NCI-H2107 treated with DMSO at 0.1 percent for 48 hours (cell line): ENCODE measurements around the gene CCDC57.
A peak's percentile ranks its signal among the peaks of the same experiment; 100 is the strongest.

ENCODE experiments used
- DNase-seq: peaks from one replicate; lab custom pipeline; 2025; ENCODE audit not compliant: unreplicated experiment; lab: John Stamatoyannopoulos, UW

The CCDC57 gene

DNA sequence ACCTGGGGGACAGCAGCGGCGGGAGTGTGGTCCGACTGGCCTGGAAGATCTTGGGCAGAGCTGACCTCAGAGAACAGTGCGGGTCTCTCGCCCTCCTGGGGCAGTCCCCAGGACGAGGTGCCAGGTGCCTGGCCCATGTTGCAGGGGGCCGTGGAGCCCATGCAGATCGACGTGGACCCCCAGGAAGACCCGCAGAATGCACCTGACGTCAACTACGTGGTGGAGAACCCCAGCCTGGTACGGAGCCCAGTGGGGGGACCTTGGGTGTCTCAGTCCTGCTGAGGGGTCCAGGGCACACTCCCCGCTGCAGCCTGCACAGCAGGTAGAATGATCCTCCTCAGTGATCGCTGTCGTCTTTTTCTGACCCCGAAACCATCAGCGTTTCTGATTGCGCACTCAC, 159.5 kb downstream of the CCDC57 start:
- no peak for DNase-seq

DNA sequence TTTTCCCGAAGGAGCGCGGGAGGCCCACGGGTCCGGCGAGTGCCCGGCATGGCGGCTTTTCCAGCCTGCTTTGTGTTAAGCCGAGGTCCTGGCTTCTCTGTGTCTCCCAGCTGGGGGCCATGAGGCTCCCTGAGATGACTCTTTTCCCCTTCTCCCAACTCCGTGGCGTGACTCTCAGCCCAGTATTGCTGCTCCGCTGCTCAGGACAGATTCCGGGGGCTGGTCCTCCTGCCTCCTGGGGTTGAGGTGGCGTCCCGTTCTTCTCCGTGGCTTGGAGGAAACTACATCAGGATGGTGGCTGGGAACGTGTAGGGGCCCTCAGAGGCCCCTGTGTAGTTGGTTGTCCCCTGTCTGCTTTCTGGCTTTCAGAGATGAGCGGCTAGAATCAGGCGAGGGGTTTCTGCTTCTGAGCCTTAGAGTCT, 160.0 kb downstream of the CCDC57 start:
- no peak for DNase-seq

DNA sequence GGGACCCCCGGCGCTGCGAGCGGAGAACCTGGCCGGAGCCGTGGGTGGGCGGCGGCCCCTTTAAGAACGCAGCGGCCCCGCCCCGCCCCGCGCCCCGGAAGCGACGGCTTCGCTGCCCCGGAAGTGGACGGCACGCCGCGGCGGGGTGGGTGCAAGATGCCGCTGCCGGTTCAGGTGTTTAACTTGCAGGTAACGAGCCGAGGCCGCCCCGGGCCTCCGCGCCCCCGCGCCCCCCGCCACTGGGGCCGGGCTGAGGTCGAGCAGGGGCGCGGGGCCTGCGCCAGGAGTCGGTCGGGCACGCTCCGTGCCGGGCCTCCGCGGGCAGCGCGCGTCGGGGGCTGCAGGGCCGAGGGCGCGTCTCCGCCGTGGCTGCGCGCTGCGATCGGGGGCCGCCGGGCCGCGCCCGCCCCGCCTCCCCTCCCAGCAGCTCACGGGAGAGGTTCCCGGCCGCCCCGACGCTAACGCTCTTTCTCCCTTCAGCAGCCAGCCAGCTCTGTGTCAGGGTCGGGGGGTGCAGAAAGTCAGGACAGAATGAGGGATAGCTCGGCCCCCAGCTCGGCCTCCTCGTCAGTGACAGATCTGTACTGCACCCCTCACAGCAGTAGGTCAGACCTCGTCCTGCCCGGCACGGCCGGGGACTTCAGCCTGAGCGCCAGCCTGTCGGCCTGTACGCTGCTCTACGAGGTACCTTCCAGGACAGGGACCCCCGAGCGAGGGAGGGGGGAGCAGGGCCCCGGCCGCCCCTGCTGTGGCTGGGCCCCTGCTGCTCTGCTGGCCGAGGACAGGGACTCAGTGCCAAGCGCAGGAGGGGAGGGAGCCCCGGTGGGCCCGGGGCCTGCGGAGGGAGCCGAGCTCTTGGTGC, 160.6 kb downstream of the CCDC57 start, which contains the start of the genes GPS1 and RFNG:
GPS1 (plus strand) TSS at position 123 of the 862 bp plus-strand sequence; CDS start at position 157, 34 bp downstream.
RFNG (minus strand) TSS at position 36 of the 862 bp plus-strand sequence. CDS start 45 bp downstream, outside the sequence.
- peak; percentile 14 for DNase-seq
